HepG2 (cell line): ENCODE results near the gene C1QTNF1. TPM values are rescaled to one million over a fixed set of nuclear protein-coding genes. Genes with fewer than 3 reads are reported as not detected.

ENCODE experiments used
- CENPBD1 ChIP-seq: sonication (generic); formaldehyde crosslinking; IDR thresholded peaks from 2 replicates; pipeline ENCODE4 v1.8.0; 2022; ENCODE audit warnings: missing genetic modification reagents, low read depth, mild to moderate bottlenecking, borderline replicate concordance
- DR1 ChIP-seq: sonication (generic); formaldehyde crosslinking; IDR thresholded peaks from 2 replicates; pipeline ENCODE4 v1.8.0; 2021; ENCODE audit warnings: mild to moderate bottlenecking, missing genetic modification reagents, inconsistent platforms
- GATAD2A ChIP-seq: IDR thresholded peaks from 2 replicates; pipeline ENCODE4 v1.6.1; 2016
- MXD4 ChIP-seq: IDR thresholded peaks from 2 replicates; pipeline ENCODE4 v1.6.1; 2016; ENCODE audit warnings: mild to moderate bottlenecking, missing biosample characterization, missing genetic modification reagents
- NR3C1 ChIP-seq: sonication (generic); formaldehyde crosslinking; IDR thresholded peaks from 2 replicates; pipeline ENCODE4 v1.4.0; 2020; ENCODE audit warnings: missing genetic modification reagents
- RFX3 ChIP-seq: IDR thresholded peaks from 2 replicates; pipeline ENCODE4 v1.6.1; 2016; ENCODE audit warnings: missing biosample characterization, missing genetic modification reagents
- SYNCRIP ChIP-seq: fragments of 200-400 bp; formaldehyde crosslinking; IDR thresholded peaks from 2 replicates; pipeline ENCODE4 v1.6.1; 2018; ENCODE audit warnings: mild to moderate bottlenecking, low read depth, low read length; ENCODE audit not compliant: insufficient read depth
- UBTF ChIP-seq: sonication (generic); formaldehyde crosslinking; IDR thresholded peaks from 2 replicates; pipeline ENCODE4 v1.4.0; 2020; ENCODE audit warnings: mild to moderate bottlenecking, missing genetic modification reagents
- ZBTB4 ChIP-seq: sonication (generic); formaldehyde crosslinking; IDR thresholded peaks from 2 replicates; pipeline ENCODE4 v1.4.0; 2020; ENCODE audit warnings: missing genetic modification reagents, mild to moderate bottlenecking, borderline replicate concordance
- ZFAT ChIP-seq: sonication (generic); formaldehyde crosslinking; conservative IDR thresholded peaks from 2 replicates; pipeline ENCODE4 v1.8.1; 2023; ENCODE audit warnings: missing genetic modification reagents, inconsistent platforms
- ZNF274 ChIP-seq: sonication (generic); formaldehyde crosslinking; IDR thresholded peaks from 2 replicates; pipeline ENCODE4 v1.5.1; 2020; ENCODE audit warnings: mild to moderate bottlenecking, missing genetic modification reagents
- ZNF280D ChIP-seq: sonication (generic); formaldehyde crosslinking; IDR thresholded peaks from 2 replicates; pipeline ENCODE4 v1.5.1; 2020; ENCODE audit warnings: mild to moderate bottlenecking, missing genetic modification reagents
- ZNF317 ChIP-seq: sonication (generic); formaldehyde crosslinking; IDR thresholded peaks from 2 replicates; pipeline ENCODE4 v1.5.0; 2020; ENCODE audit warnings: mild to moderate bottlenecking, missing genetic modification reagents
- ZNF354B ChIP-seq: sonication (generic); formaldehyde crosslinking; IDR thresholded peaks from 2 replicates; pipeline ENCODE4 v1.8.0; 2022; ENCODE audit warnings: mild to moderate bottlenecking, missing genetic modification reagents
- ZNF446 ChIP-seq: sonication (generic); formaldehyde crosslinking; IDR thresholded peaks from 2 replicates; pipeline ENCODE4 v1.5.0; 2020; ENCODE audit warnings: mild to moderate bottlenecking, missing genetic modification reagents
- ZNF543 ChIP-seq: sonication (generic); formaldehyde crosslinking; IDR thresholded peaks from 2 replicates; pipeline ENCODE4 v1.4.0; 2020; ENCODE audit warnings: mild to moderate bottlenecking, missing genetic modification reagents
- ZNF629 ChIP-seq: sonication (generic); formaldehyde crosslinking; conservative IDR thresholded peaks from 2 replicates; pipeline ENCODE4 v1.5.0; 2020; ENCODE audit warnings: missing genetic modification reagents
- ZNF780A ChIP-seq: sonication (generic); formaldehyde crosslinking; IDR thresholded peaks from 2 replicates; pipeline ENCODE4 v1.8.0; 2022; ENCODE audit warnings: mild to moderate bottlenecking, missing genetic modification reagents, moderate library complexity
- ZNF816 ChIP-seq: sonication (generic); formaldehyde crosslinking; IDR thresholded peaks from 2 replicates; pipeline ENCODE4 v1.8.0; 2022; ENCODE audit warnings: missing genetic modification reagents, mild to moderate bottlenecking, borderline replicate concordance
- polyA plus RNA-seq, 8 experiments: library from polyadenylated mRNA; depleted of rRNA in 3 of 8; stranded (reverse) in 7 of 8; unstranded in 1 of 8; fragments of >200 nt; fragmentation: Illumina TruSeq in 4 of 8; extraction: Trizol in 4 of 8; gene quantifications; 2 replicates each; pipeline versions ENCODE4 v1.2.1 to v1.2.3, GENCODE V29; 2011 to 2016; ENCODE audit warnings: low read depth in 4 of 8, missing spikeins in 1 of 8, mixed read lengths in 1 of 8; ENCODE audit not compliant: insufficient read depth in 1 of 8
- total RNA-seq, 5 experiments: library from RNA; depleted of rRNA; stranded (reverse); fragments of >200 nt; fragmentation: Illumina TruSeq; extraction: Trizol; gene quantifications; 2 replicates each; pipeline ENCODE4 v1.2.3, GENCODE V29; 2016; ENCODE audit warnings: low read depth in 1 of 5

C1QTNF1 gene
- total and polyA plus RNA-seq, 2 of the 13 experiments (the other 11 are each of a cell fraction or from before 2014, with no cell fraction given) = 0.18 to 0.86 TPM

GRCh38 chr17:79024901-79025737 lies 1.1 kb downstream of the C1QTNF1 start (continued):
- TF ChIP-seq UBTF (CRISPR knock-in tag) (no peak), GATAD2A (0 out of 2 replicates have a peak, but pooled peaks have one; percentile 11), NR3C1 (CRISPR knock-in tag) (no peak), ZNF629 (CRISPR knock-in tag) (no peak), MXD4 (CRISPR knock-in tag) (no peak), ZNF543 (CRISPR knock-in tag) (no peak), ZNF816 (CRISPR knock-in tag) (no peak), ZNF780A (CRISPR knock-in tag) (no peak), DR1 (CRISPR knock-in tag) (no peak), RFX3 (CRISPR knock-in tag) (no peak), SYNCRIP (no peak), ZNF317 (CRISPR knock-in tag) (no peak), ZNF354B (CRISPR knock-in tag) (no peak), ZNF274 (CRISPR knock-in tag) (peak; percentile 83), ZBTB4 (CRISPR knock-in tag) (peak; percentile 78; the same call in 1 of the 2 replicates), ZFAT (CRISPR knock-in tag) (no peak), CENPBD1 (CRISPR knock-in tag) (no peak), ZNF280D (CRISPR knock-in tag) (no peak), ZNF446 (CRISPR knock-in tag) (no peak)
